Suprapubic skin (tissue), 3 donors: ENCODE measurements around the gene ACSF2.

ENCODE experiments used
- CTCF ChIP-seq, 2 donors: fragments of 200-600 bp in 1 of 2; fragments of 450-650 bp in 1 of 2; sonication (generic) in 1 of 2; IDR thresholded peaks; one replicate each; pipeline ENCODE4 v1.5.1; 2016 to 2019; ENCODE audit warnings: antibody characterized with exemption in 2 of 2, mild to moderate bottlenecking in 1 of 2, moderate library complexity in 1 of 2
- POLR2A ChIP-seq, 2 donors: fragments of 450-650 bp; IDR thresholded peaks; one replicate each; pipeline ENCODE4 v1.6.1; 2017; ENCODE audit warnings: antibody characterized with exemption in 2 of 2, mild to moderate bottlenecking in 2 of 2, moderate library complexity in 2 of 2

GRCh38 chr17:50437409-50437808, 11.4 kb downstream of the ACSF2 start:
- TF ChIP-seq CTCF (IDR thresholded peaks at IDR 0.05): no peak
- no peak for TF ChIP-seq POLR2A (IDR thresholded peaks at IDR 0.05)
